NCI-H460 (cell line): Measurements from ENCODE around the gene PSMB5. TPM values are rescaled to one million over a fixed set of nuclear protein-coding genes. Genes with fewer than 3 reads are reported as not detected.

Experiments used
- DNase-seq: peaks from one replicate; pipeline ENCODE4 v3.0.0-alpha.2; 2016; ENCODE audit warnings: low read depth; ENCODE audit errors: extremely low read depth
- polyA plus RNA-seq: library from polyadenylated mRNA; depleted of rRNA; stranded (reverse); fragments of >200 nt; gene quantifications from 2 replicates; pipeline ENCODE4 v1.2.3, GENCODE V29; 2014; cell fraction: nucleus; rRNA removed
- total RNA-seq: library from RNA; depleted of rRNA; stranded (reverse); fragments of >200 nt; shearing (Covaris generic); gene quantifications from 2 replicates; pipeline ENCODE4 v1.2.3, GENCODE V29; 2014; rRNA removed

The PSMB5 gene
- 191 and 254 TPM in 2 replicates for total RNA-seq
- 203 TPM in 2 replicates for polyA plus RNA-seq

DNA sequence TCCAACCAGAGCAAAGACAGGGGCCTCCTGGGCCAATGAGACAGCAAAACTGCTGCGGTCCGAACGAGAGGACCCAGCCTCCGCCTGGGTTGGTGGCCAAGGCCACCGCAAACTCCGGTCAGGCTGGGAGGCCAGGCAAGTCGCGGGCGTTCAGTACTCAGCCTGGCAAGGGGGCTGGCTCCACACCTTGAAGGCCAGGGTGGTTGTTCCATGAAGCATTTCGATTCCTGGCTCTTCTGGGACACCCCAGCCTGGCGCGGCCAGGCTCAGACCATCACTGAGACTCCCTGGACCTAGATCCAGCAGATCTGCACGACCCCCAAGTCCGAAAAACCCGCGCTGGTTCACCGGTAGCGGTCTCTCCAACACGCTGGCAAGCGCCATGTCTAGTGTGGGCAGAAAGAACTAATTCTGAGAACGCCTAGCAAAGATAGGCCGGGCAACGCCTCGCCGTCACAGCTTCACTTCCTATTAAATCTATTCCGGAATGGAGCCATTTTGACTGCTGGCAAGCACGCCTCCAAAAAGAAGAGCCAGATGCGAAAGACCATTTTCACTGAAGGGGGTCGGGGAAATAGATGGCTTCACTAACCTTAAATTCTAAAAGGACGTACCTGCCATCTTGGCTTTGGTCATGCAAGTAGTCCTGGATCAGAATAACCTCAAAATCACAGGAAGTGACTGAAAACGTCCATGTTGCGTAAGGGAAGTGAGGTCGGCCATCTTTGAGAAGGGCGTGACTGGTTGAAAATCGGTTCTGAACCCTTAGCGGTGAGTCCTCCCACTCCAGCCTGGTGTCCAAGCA lies at the start of gene PSMB5:
PSMB5 (minus strand) TSS at position 403 of the 805 bp plus-strand sequence; CDS start at position 384, 19 bp downstream.
- DNase-seq = peak; percentile 95

DNA sequence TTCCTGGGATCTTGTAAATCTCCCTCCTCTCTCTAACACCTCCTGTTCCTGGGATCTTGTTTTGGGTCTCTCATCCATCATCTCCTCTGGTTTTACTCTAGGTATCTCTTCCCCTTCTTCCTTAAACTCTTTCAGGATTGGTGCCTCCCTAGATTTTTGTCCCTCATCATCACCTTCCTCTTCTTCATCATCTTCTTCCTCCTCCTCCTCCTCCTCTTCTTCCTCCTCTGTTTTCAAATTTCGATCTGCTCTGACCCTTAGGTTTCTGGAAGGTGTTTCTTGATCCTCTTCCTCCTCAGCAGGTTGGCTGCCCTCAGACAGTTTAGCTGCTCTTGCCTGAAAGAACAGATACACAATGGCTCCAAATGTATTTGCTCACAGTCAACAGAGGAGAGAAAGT lies 45.8 kb upstream of the PSMB5 start:
- DNase-seq = no peak

- no peak for DNase-seq
These were observed 45.0 kb upstream of the PSMB5 start for GRCh38 chr14:23079716-23080115.

DNA sequence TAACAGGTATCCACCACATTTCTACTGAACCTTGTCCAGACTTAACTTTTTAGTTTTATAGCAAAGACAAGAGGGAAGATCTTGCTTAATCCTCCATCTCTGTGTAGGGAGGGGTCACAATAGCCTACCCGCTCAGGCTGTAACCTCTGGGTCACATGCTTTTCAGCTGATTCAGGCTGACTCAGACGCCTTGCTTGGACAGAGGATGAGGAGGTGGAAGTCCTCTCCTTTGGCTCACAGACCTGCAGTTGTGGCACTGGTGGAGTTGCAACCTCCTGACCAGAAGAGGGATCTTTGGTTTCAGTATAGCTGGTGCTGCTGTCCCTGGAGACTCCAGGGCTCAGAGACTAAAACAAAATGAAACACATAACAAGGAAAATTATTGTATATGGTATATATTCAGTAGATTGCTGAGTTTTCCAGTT lies 44.0 kb upstream of the PSMB5 start:
- DNase-seq = peak; percentile 78

DNA sequence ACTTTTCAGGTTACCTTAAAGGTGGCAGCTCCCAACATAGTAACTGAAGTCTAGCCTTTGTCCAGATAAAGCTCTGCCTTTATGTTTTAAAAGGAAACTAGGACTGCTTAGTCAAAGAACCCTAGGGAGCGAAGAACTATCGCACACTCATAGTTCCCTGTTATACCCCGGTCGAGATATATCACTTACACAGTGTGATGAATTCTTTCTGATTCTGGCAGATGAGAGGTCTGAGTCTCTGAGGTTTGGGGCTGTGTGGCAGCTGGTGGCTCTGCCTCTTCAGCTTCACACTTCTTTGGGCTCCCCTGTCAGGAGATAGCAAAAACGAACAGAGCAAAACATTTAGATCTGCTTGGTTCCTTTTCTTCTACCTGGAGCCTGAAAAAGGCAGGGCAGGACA lies 43.3 kb upstream of the PSMB5 start:
- no peak for DNase-seq

DNA sequence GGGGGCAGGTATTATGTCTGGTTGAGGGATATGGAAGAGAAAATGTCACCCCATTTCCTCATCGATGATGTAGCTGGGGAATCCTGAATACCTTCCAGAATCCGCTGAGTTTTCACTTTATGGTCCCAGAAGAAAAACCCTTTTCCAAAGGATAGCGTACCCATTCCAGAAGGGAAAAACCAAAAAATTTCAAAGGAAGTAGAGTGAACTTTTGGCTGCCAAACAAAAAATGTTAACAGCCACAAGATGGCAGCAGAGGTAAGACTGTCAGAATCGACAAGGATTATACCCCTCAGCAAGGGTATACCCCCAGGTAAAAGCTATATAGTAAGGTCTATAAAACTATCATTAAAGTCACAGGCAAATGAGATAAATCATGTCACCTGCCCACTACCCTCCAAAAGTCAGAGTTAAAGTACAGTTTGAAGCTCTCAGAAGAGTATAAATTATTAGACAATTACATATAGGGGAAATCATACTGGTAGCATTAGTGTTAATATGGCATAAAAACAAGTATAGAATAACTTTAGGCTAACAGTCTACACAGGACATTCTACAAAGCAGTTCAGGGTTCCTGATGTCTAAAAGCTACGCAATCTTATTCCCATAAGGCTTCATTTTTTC lies 42.2 kb upstream of the PSMB5 start:
- DNase-seq = no peak

DNA sequence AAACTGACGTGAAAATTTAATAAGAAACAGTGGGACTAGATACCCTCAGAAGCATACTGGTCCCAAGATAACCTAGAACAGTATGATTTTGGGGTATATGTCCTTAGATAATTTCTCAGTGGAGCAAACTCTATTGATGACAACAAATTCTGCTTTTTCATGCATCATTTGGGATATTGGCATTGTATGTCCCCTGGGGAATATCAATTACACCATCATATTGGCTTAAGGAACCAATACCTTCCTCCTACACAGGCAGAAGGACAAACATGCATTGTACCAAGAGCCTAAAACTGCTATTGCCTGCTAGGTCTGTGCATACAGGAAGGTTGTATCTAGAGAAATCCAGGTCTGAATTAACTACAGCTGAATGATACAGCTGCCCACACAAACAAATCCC lies 40.2 kb upstream of the PSMB5 start:
- no peak for DNase-seq

GRCh38 chr14:23071921-23072539 lies 37.3 kb upstream of the PSMB5 start:
- DNase-seq = no peak

DNA sequence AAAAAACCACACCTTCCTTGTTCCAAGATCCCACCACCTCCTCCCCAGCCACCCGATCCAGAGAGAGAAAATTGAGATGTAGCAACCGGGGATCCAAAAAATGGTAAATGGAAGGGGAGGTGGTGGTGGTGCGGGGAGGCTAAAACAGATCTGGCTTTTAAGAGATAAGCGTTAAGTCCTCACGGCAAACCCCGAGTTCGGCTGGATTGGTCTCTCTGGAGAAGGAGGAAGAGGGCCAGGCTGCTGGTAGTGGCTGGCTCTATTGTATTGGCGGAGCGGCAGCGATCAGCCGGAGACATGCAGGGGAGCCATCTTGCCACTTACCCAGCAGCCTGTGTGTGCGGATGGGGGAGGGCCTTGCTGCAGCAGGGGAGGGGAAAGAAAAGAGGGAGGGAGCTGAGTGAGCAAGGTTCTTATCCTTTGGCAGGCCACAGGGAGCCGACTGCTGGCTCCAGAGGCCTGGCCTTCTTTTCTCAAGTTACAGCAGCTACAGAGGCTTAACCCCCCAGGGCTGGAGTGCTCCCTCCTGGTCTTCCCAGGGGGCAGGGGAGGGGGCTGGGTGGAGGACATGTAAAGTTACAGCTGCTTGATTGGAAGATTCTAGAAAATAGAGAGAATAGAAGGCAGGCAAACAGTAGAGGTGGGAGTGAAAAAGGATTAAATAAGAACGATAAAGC lies 36.7 kb upstream of the PSMB5 start:
- peak; percentile 83 for DNase-seq

DNA sequence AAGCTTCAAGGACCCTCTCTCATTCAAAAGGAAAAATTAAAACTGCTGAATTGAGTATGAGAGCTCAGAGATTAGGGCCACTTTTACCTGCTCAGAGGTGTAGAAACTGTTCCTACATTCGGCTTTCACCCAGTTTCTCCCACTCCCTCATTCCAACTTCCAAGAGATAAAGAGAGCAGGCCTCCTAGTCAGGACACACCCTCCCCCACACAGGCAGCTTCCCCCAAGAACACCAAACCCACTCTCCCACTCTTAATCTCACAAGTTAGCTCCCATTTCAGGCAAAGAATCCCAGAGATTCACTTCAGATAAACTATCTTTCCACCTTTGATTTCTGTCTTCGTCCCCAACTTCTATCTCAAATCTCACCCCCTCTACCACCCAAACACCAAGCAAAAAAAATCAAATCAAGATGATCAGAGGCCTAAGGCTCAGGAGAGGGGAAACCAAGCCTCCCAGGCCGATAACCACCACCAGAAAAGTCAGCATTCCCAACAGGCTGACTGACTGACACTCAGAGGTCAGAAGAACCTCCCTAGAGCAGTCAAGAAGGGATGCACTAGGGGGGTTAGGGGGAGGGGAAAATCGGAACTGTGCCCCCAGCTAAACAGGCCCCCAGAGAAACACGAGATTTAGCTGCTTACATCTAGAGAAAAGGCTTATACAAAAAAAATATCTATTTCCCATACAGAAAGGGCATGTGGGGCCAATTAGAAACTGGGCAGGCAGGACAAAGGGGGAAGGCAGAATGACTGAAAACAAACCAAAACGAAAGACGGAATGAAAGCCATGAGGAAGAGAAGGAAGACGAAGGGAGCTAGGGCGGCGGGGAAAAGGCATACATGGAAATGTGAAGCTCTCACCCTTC lies 35.8 kb upstream of the PSMB5 start:
- no peak for DNase-seq

DNA sequence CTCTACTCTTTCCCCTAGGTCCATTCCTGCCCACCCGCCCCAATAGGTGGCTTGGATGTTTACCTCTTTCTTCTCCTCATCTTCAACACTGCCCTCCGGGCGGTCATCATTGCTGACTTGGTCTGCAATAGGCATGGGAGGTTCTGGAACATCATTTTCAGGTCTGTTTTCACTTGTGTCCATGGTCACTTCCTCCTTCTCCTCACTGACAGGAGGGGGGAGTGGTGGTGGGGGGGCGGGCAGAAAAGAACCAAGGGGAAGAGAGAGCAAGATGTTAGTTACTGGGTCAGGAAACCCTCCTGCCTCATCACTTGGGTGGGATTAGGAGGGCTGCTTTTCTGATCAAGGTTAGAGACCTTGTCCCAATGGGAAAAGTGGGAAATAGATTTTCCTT lies 34.7 kb upstream of the PSMB5 start:
- no peak for DNase-seq

DNA sequence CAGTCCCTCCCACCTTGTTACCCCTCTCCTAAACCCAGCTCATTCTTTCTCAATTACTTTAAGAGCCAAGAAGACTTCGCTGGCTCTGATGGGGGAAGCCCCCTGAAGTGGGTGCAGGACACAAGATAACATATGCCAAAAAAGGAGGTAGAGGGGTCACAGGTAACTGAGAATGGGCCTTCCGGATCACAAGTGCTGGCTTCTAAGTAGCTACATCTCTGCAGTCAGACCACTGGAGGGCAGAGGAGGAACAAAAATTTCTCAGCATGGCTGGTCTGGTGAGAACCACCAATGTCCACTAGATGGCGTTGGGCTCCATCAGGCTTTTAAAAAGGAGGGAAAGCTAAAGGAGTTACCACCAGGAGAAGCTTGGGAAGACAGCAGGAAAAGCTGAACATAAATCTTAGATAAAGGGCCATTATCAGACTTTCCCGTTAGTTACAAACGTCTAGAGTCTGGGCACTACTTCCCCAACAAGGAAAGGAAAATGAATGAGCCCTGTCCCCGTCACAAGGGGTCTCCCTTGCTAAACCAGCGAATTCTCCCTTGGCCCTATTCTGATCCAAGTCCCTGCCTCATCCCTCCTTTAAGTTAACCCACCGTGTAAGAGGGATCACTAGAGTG lies 34.2 kb upstream of the PSMB5 start:
- DNase-seq = peak; percentile 92

DNA sequence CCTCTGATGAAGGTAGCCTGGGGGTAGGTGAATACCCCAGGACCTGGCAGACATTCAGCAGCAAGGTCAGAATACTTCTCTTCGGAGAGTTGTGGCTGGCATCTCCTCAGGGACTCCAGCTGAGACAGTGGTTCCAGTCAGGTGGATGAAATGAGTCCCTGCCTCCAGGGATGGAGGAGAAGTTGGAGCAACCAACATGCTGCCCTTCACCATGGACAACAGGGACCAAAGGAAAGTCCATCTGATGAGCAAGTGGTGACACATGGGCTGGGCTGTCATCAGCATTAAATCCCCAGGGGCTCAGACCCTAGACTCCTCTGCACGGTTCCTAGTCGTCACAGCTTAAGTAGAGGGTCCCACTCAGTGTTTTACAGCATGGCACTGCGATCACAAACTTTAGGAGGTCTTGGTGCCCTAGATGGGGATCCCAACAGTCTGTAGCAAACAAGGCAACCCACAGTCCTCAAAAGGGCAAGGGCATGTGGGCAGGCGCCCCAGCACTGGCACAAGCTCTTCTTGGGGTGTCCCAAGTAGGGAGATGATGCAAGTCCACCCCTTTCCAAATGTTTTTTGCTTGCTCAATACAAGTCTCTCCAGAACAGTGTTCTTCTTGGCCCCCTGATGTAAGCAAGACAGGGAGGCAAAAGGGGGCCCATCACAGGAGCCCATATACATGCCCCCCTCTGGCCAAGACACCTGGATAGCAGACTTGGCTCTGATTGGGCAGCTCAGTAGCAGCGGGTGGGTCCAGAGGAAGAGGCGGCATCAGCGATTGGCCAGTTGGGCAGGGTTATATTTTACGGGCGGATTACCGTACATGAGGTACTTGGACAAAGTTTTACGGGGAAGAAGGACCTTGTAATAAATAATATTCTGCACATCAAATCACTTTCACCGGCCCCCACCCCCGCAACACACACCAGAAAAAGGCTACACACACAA lies 33.4 kb upstream of the PSMB5 start:
- DNase-seq = no peak

- no peak for DNase-seq
These were observed 32.4 kb upstream of the PSMB5 start for GRCh38 chr14:23066855-23067744.

DNA sequence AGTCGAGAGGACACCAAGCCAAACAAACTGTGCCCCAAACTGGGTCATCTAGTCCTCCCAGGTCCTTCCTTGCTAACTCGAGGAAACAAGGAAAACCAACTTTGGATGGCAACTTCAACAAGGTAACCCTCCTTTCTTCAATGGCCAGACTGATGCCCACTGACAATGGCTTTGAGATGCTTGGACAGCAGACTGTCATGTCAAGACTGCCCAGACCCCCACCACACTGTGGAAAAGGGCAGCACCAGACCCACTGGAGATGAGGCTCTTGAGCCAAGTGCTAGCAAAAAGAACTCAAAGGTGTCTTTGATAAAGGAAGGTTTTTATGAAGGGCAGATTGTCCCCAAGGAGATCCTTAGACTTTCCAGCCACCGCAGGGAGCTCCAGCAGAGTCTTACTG lies 31.7 kb upstream of the PSMB5 start:
- DNase-seq = no peak

GRCh38 chr14:23063601-23064000 lies 28.9 kb upstream of the PSMB5 start:
- DNase-seq = no peak

- peak; percentile 67 for DNase-seq
These were observed 27.3 kb upstream of the PSMB5 start for GRCh38 chr14:23062002-23062401.
